Measurements from ENCODE around the gene SSC5D.
"Not testable (repeated sequence)": the region's sequence is repeated elsewhere in the genome, so short reads cannot be mapped to it uniquely, and the experiment has no call there.

Gene SSC5D

GRCh38 chr19:55488986-55489710 lies 912 bp downstream of the SSC5D start:
- no peak for DNase-seq

- DNase-seq: no peak
Measured at GRCh38 chr19:55489711-55490477, 1.7 kb downstream of the SSC5D start.

GRCh38 chr19:55490478-55491432 lies 2.5 kb downstream of the SSC5D start:
- DNase-seq: no peak

DNA sequence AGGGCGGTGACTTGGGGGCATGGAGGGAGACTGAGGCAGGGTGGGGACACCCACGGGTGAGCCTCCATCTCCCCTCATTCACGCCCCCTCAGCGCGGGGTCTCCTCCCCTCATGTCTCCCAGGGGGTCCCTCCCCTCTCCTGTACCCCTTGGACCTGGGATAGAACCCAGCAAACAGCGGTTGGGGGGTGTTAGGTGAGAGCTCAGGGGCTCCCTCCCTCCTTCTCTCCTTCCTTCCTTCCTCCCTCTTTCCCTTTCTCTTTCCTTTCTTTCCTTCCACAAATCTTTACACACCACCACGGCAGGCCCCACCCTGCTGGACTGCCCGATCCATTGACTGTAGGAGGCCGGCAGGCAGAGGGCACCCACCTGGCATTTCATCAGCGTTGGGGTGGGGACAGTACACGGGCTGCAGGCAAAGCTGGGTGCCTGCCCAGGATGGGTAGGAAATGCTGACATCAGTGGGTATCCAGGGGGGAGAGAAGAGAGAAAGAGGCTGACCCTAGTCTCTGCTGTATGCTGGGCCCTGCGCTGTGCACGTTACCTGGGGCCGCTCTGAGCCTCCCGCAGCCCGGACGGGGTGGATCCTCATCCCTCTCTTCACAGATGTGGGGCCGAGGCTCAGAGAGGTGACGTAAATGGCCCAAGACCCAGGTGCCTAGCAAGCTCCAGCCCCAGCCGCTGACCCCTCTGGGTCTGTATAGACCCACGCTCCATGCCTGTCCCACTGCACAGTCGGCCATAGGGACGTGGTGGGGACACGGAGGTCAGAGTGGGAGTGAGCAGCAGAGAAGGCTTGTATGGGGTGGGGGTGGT lies 3.5 kb downstream of the SSC5D start:
- DNase-seq: no peak

DNA sequence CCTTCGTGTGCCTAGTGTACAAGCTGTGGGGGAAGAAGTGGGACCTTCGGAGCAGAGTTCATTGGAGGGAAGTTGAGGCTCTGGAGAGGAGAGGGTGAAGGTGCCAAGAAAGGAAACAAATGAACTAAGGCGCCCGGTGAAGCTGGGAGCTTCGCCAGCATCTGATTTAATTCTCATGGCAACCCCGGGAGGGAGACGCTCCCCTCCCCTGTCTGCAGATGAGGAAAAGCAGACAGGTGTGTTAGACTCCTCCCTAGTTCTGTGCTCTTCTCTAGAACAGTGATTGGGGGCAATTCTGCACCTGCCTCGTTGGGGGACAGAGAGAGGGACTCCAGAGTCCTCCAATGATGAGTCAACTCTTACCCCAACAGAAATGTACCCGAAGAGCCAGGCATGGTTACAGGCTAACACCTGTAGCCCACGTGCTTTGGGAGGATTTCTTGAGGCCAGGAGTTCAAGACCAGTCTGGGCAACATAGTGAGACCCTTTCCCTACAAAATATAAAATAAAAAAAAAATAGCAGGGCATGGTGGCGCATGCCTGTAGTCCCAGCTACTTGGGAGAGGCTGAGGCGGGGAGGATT lies 4.2 kb downstream of the SSC5D start:
- DNase-seq: no peak

DNA sequence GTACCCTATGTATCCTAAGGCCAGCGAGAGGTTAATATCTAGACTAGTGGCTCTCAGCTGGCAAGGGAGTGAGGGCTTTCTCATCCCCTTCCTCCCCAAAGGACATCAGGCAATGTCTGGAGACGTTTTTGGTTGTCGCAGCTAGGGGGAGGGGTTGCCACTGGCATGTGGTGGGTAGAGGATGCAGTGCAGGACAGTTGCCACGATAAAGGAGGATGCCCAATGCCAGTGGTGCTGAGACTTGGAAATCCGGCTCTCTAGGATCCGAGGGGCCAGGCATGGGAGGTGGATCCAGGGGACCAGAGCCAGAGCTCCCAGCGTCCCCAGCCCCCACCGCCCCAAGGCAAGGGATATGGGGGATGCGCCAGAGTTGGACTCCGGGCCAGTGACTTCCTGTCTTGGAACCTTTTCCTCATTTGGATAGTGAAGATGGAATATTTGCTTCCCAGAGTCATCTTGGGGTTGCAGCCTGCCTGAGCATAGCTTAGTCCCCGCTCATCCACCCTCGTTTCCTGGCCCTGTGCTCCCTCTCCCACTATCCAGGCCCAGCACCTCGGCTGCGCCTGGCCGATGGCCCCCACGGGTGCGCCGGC lies 4.9 kb downstream of the SSC5D start:
- DNase-seq: no peak

GRCh38 chr19:55493645-55494171 lies 5.5 kb downstream of the SSC5D start:
- no peak for DNase-seq

- DNase-seq: no peak
Measured at GRCh38 chr19:55494172-55494761, 6.0 kb downstream of the SSC5D start.

DNA sequence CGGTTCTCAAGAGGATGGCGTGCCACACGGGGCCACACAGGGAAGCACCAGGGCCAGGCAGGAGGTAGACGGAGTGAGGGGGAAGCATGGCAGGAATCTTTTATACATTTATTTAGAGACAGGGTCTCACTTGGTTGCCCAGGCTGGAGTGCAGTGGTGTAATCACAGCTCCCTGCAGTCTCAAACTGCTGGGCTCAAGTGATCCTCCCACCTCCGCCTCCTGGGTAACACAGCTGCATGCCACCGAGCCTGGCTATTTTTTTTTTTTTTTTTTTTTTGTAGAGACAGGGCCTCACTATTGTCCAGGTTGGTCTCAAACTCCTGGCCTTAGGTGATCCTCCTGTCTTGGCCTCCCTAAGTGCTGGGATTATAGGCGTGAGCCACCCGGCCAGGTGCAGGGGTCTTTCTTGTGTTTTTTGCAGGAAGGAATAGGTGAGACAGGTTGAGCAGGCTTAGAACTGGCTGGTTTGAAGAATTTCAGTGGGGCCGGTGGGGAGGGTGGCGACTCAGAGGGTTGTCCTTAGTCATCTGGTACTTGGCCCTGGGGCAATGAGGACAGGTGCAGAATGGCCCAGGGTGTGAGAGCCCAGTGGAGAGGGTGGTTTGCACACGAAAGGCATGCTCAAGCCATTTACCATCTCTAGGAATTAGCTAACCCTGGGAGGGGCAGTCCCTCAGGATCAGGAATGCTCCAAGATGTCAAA lies 7.6 kb downstream of the SSC5D start:
- DNase-seq: no peak

- DNase-seq: not testable (repeated sequence)
Measured at GRCh38 chr19:55496820-55497219, 8.6 kb downstream of the SSC5D start.

DNA sequence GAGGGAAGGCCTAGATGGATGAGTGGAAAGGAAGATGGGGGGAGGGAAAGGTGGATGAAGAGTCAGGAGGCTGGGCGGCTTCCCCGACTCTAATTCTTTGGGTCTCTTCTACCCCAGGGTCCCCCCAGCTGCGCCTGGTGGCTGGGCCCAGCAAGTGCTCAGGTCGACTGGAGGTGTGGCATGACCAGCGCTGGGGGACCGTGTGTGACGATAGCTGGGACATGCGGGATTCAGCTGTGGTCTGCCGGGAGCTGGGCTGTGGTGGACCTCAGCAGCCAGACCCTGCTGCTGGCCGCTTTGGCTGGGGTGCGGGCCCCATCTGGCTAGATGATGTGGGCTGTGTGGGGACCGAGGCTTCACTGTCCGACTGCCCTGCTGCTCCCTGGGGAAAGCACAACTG lies 9.5 kb downstream of the SSC5D start:
- DNase-seq: no peak

- no peak for DNase-seq
Measured at GRCh38 chr19:55498246-55498840, 10.1 kb downstream of the SSC5D start.

DNA sequence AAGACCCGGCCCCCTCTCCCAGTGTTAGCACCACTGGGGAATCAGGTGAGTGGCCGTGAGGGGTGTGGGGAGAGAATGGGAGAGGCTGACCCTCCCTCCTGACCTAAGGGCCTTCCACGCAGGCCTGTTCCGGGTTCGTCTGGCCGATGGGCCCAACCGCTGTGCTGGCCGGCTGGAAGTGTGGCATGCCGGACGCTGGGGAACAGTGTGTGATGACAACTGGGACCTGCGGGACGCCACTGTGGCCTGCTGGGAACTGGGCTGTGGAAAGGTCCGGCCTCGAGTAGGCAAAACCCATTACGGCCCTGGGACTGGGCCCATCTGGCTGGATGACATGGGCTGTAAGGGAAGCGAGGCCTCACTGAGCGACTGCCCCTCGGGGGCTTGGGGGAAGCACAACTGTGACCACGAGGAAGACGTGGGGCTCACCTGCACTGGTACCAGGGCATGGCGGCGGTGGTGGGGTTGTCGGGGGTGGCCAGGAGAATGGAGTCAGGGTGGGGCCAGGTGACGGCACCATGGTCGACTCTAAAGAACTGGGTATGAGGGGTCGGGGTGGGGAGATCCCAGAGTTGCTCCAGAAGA lies 12.2 kb downstream of the SSC5D start:
- DNase-seq: no peak

DNA sequence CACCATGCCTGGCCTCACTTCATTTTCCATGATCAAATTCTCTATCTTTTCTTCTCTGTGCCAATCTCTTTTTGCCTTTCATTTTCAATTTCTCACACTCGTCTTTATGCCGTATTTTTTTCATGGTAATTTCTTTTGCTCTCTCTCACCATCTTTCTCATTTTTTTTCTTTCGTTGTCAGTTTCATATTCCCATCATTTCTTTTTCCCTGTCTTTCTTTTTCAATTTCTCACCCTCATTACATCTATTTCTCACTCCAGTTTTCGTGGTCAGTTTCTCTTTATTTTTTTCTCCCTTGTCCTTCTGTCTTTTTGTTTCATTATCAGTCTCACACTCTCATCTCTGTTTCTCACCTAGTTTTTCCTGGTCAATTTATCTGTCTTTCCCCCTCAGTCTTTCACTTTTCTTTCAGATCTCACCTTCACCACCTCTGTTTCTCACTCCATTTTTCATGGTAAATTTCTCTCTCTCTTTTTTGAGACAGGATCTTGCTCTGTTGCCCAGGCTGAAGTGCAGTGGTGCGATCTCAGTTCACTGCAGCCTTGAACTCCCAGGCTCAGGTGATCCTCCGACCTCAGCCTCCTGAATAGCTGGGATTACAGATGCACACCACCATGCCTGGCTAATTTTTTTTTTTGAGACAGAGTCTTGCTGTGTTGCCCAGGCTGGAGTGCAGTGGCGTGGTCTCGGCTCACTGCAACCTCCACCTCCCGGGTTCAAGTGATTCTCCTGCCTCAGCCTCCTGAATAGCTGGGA lies 14.1 kb downstream of the SSC5D start:
- no peak for DNase-seq

- DNase-seq: no peak
Measured at GRCh38 chr19:55503157-55503501, 14.9 kb downstream of the SSC5D start.

DNA sequence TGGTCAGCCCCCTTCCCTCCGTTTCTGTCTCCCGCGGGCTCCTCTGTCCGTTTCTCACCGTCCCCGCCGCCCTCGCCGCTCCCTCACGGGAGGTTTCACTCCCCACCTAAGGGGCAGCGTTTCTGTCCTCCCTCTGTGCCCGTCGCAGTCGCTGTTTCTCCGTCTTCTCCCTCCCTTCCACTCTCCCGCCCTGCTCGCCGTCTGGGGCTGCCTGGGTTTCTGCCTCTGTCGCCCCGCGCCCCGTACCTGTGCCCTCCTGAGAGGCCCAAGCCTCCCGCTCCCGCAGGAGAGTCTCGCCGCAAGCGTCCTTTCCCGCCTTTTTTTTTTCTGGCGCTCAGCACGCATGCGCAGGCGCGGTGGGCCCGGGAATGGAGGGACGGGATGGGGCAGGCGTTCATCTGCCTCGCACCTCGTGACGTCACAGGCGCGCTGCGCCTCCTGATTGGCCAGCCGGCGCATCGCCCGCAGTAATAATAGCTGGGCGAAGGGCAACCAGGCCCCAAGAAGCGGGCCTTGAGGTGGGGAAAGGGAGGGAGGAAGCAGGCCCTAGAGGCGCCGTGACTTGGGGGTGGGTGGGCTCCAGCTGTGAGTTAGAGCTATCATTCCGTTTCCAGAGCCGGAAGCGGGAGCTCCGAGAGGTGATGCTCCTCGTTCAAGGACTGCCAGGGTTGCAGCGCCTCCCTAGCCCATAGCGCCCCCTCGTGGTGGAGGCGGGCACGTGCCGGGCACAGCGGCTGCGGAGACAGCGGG lies 15.4 kb downstream of the SSC5D start:
- DNase-seq: peak; percentile 94

DNA sequence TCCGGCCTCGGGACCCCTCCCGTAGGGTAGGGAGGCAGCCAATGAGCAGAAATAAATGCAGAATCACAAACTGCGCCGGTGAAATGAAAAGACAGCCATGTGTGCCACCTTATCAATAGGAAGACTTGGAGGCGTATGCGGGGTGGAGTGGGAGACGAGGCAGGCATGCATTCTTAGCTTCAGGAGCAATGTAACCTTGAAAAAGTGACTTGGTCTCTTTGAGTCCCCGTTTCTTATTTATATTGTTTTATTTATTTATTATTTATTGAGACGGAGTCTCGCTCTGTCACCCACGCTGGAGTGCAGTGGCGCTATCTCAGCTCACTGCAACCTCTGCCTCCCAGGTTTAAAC lies 16.0 kb downstream of the SSC5D start:
- no peak for DNase-seq

- no peak for DNase-seq
Measured at GRCh38 chr19:55504981-55505380, 16.7 kb downstream of the SSC5D start.
